SU-DHL-6 (cell line): ENCODE data around the gene MADD.

ENCODE experiments used
- H2AFZ ChIP-seq: fragments of 200-600 bp; sonication (generic); 2 replicates; pipeline ENCODE4 v1.6.1; 2014; ENCODE audit warnings: low read depth, mild to moderate bottlenecking, moderate library complexity, mixed read lengths, antibody characterized with exemption, low read length; ENCODE audit not compliant: severe bottlenecking
- H3F3A ChIP-seq: fragments of 200-600 bp; shearing (Covaris generic); 2 replicates; pipeline ENCODE4 v1.6.0; 2016; ENCODE audit warnings: antibody characterized with exemption, mild to moderate bottlenecking; ENCODE audit not compliant: insufficient read depth
- H3K27ac ChIP-seq: fragments of 200-600 bp; sonication (generic); 2 replicates; pipeline ENCODE4 v1.5.1; 2016; ENCODE audit warnings: low read depth, mild to moderate bottlenecking, low read length, moderate library complexity, mixed read lengths
- H3K27me3 ChIP-seq: fragments of 200-600 bp; sonication (generic), shearing (Covaris generic); 2 replicates; pipeline ENCODE4 v1.6.0; 2014; ENCODE audit warnings: mild to moderate bottlenecking, low read length
- H3K36me3 ChIP-seq: fragments of 200-600 bp; sonication (generic); 2 replicates; pipeline ENCODE4 v1.6.1; 2014; ENCODE audit warnings: mild to moderate bottlenecking, low read length, mixed read lengths
- H3K4me2 ChIP-seq: fragments of 300-600, 200-600 bp; shearing (Covaris generic), sonication (generic); 2 replicates; pipeline ENCODE4 v1.6.0; 2014; ENCODE audit warnings: low read length, low read depth, mild to moderate bottlenecking; ENCODE audit not compliant: poor library complexity, severe bottlenecking
- H3K4me3 ChIP-seq: fragments of 200-600 bp; sonication (generic); 2 replicates; pipeline ENCODE4 v1.5.1; 2014; ENCODE audit warnings: antibody characterized with exemption, low read length, mild to moderate bottlenecking, mixed read lengths; ENCODE audit not compliant: insufficient read depth, poor library complexity, severe bottlenecking
- H3K79me2 ChIP-seq: fragments of 200-600 bp; sonication (generic); 2 replicates; pipeline ENCODE4 v1.6.1; 2014; ENCODE audit warnings: mild to moderate bottlenecking, low read length, moderate library complexity; ENCODE audit not compliant: insufficient read depth
- H3K9ac ChIP-seq: fragments of 200-600 bp; sonication (generic); 2 replicates; pipeline ENCODE4 v1.7.0; 2014; ENCODE audit warnings: mild to moderate bottlenecking, low read length
- H3K9me2 ChIP-seq: fragments of 200-600 bp; sonication (generic); replicated peaks from 2 replicates; pipeline ENCODE4 v1.6.1; 2014; ENCODE audit warnings: low read length; ENCODE audit not compliant: insufficient read depth
- H3K9me3 ChIP-seq: fragments of 200-600 bp; sonication (generic); 2 replicates; pipeline ENCODE4 v1.6.1; 2014; ENCODE audit warnings: low read length, mixed read lengths; ENCODE audit not compliant: insufficient read depth
- H4K20me1 ChIP-seq: fragments of 200-600 bp; sonication (generic); 2 replicates; pipeline ENCODE4 v1.6.1; 2014; ENCODE audit warnings: low read depth, mild to moderate bottlenecking, antibody characterized with exemption, low read length, moderate library complexity, mixed read lengths
- CTCF ChIP-seq: fragments of 200-600 bp; sonication (generic); IDR thresholded peaks from one replicate; pipeline ENCODE4 v1.5.1; 2017; ENCODE audit warnings: antibody characterized with exemption, mild to moderate bottlenecking, low read length, moderate library complexity; ENCODE audit not compliant: insufficient read depth, poor library complexity, severe bottlenecking
- EZH2phosphoT487 ChIP-seq: fragments of 200-600 bp; sonication (generic), shearing (Covaris generic); conservative IDR thresholded peaks from 2 replicates; pipeline ENCODE4 v1.6.1; 2018; ENCODE audit warnings: mild to moderate bottlenecking, antibody characterized with exemption, low read length, moderate library complexity, mixed read lengths

MADD gene

GRCh38 chr11:47347137-47347536 is 77.2 kb downstream of the MADD start:
- no peaks in the 10 kb centered on the region for H3K27me3 ChIP-seq
- no peak overlapping the region for H3K9ac ChIP-seq
- no peak for TF ChIP-seq CTCF
- no peak for TF ChIP-seq EZH2phosphoT487
- no peak overlapping the region for H3K27ac ChIP-seq
- H3K4me2 ChIP-seq = no peak overlapping the region
- no peaks in the 10 kb centered on the region for H3K9me3 ChIP-seq
- H4K20me1 ChIP-seq = no peaks in the 10 kb centered on the region
- no peaks in the 10 kb centered on the region for H3K9me2 ChIP-seq
- no peak overlapping the region for H3K4me3 ChIP-seq
- H3K36me3 ChIP-seq = no peaks in the 10 kb centered on the region
- no peak overlapping the region for H2AFZ ChIP-seq
- no peaks in the 10 kb centered on the region for H3K79me2 ChIP-seq
- H3F3A ChIP-seq = no peaks in the 10 kb centered on the region

GRCh38 chr11:47348131-47348802 is 78.3 kb downstream of the MADD start:
- Histone ChIP-seq H3K27ac (no peak overlapping the region), H3K27me3 (no peaks in the 10 kb centered on the region), H3K79me2 (no peaks in the 10 kb centered on the region), H3K9me2 (no peaks in the 10 kb centered on the region), H3K9me3 (no peaks in the 10 kb centered on the region), H4K20me1 (no peaks in the 10 kb centered on the region), H3F3A (no peaks in the 10 kb centered on the region), H3K4me3 (no peak overlapping the region), H2AFZ (no peak overlapping the region), H3K4me2 (no peak overlapping the region), H3K9ac (no peak overlapping the region), H3K36me3 (no peaks in the 10 kb centered on the region)
- no peak for TF ChIP-seq CTCF
- TF ChIP-seq EZH2phosphoT487 = no peak

GRCh38 chr11:47348859-47349258 is 78.9 kb downstream of the MADD start:
- H3K9me3 ChIP-seq = no peaks in the 10 kb centered on the region
- no peak overlapping the region for H3K9ac ChIP-seq
- no peak overlapping the region for H3K4me2 ChIP-seq
- H3K27me3 ChIP-seq = no peaks in the 10 kb centered on the region
- H3F3A ChIP-seq = no peaks in the 10 kb centered on the region
- H4K20me1 ChIP-seq = no peaks in the 10 kb centered on the region
- TF ChIP-seq EZH2phosphoT487 (no peak), CTCF (no peak)
- H2AFZ ChIP-seq = no peak overlapping the region
- no peaks in the 10 kb centered on the region for H3K9me2 ChIP-seq
- H3K79me2 ChIP-seq = no peaks in the 10 kb centered on the region
- no peaks in the 10 kb centered on the region for H3K36me3 ChIP-seq
- no peak overlapping the region for H3K27ac ChIP-seq
- H3K4me3 ChIP-seq = no peak overlapping the region
